ENCODE data around the gene HIF1AN.

DNA sequence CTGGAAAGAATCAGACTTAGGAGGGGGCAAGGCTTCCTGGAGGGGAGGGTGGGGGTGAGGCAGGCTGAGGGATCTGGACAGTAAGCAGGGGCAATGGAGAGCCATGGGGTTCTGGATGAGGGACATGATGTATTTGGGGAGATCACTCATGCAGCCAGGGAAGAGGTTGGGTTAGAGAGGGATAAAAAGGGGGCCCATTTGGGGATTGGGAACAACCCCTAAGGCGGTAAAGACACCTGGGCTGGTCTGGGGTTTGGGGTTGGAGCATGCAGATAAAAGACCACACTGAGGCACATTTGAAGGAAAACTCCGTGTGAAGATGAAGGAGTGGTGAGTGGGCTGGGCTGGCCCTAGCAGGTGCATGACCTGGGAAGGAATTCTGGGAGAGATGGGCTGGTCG lies 30.8 kb downstream of the HIF1AN start:
- TF ChIP-seq, protein P1, sequence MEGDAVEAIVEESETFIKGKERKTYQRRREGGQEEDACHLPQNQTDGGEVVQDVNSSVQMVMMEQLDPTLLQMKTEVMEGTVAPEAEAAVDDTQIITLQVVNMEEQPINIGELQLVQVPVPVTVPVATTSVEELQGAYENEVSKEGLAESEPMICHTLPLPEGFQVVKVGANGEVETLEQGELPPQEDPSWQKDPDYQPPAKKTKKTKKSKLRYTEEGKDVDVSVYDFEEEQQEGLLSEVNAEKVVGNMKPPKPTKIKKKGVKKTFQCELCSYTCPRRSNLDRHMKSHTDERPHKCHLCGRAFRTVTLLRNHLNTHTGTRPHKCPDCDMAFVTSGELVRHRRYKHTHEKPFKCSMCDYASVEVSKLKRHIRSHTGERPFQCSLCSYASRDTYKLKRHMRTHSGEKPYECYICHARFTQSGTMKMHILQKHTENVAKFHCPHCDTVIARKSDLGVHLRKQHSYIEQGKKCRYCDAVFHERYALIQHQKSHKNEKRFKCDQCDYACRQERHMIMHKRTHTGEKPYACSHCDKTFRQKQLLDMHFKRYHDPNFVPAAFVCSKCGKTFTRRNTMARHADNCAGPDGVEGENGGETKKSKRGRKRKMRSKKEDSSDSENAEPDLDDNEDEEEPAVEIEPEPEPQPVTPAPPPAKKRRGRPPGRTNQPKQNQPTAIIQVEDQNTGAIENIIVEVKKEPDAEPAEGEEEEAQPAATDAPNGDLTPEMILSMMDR (IDR thresholded peaks at IDR 0.05): no peak
- TF ChIP-seq EP300 (IDR thresholded peaks at IDR 0.05; ENCODE audit: low read depth): no peak

All from transverse colon (tissue), 3 donors.